ENCODE measurements around the gene NR4A2. TPM values are rescaled to one million over a fixed set of nuclear protein-coding genes. Genes with fewer than 3 reads are reported as not detected.

NR4A2 gene
- total and polyA plus RNA-seq, 2 experiments from 2014 or later = 2.3 to 4.5 TPM

DNA sequence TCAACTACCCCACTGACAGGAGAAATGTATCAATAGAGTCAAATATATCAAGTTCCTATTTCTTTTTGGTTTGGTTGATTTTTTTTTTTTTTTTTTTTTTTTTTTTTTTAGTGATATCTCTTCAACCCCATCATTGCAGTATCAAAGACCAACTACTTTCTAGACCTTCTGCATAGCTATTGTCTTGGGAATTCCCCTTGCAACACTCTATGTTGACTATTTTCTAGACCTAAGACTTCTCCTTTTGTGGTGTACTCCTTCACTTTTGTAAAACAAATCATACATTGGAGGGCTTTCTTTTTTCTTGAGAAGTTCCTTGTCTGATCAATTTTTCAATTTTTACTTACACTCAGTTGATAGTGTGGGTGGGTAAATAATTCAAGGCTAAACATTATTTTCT, 46.5 kb upstream of the NR4A2 start:
- no peak overlapping the region for H3K4me2 ChIP-seq
- no peaks in the 10 kb centered on the region for H3K4me1 ChIP-seq (ENCODE audit: insufficient read depth)
- no peaks in the 10 kb centered on the region for H3K9me3 ChIP-seq (ENCODE audit: low read depth)
- no peak overlapping the region for H2AFZ ChIP-seq
- no peak overlapping the region for H3K27ac ChIP-seq
- no peak for TF ChIP-seq EZH2 (IDR thresholded peaks at IDR 0.05; ENCODE audit: borderline replicate concordance)
- no peak for TF ChIP-seq EZH2phosphoT487 (IDR thresholded peaks at IDR 0.05; ENCODE audit: low read depth, severe bottlenecking, unreplicated experiment)
- TF ChIP-seq, protein P1, sequence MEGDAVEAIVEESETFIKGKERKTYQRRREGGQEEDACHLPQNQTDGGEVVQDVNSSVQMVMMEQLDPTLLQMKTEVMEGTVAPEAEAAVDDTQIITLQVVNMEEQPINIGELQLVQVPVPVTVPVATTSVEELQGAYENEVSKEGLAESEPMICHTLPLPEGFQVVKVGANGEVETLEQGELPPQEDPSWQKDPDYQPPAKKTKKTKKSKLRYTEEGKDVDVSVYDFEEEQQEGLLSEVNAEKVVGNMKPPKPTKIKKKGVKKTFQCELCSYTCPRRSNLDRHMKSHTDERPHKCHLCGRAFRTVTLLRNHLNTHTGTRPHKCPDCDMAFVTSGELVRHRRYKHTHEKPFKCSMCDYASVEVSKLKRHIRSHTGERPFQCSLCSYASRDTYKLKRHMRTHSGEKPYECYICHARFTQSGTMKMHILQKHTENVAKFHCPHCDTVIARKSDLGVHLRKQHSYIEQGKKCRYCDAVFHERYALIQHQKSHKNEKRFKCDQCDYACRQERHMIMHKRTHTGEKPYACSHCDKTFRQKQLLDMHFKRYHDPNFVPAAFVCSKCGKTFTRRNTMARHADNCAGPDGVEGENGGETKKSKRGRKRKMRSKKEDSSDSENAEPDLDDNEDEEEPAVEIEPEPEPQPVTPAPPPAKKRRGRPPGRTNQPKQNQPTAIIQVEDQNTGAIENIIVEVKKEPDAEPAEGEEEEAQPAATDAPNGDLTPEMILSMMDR (IDR thresholded peaks at IDR 0.05; ENCODE audit: poor library complexity) = no peak
- H3K4me3 ChIP-seq = no peak overlapping the region
- DNase-seq (ENCODE audit: low spot score) = no peak
- H3K9me2 ChIP-seq (replicated peaks; ENCODE audit: insufficient read depth) = no peaks in the 10 kb centered on the region
- H4K20me1 ChIP-seq (ENCODE audit: insufficient read depth, poor library complexity, severe bottlenecking) = no peaks in the 10 kb centered on the region
- no peaks in the 10 kb centered on the region for H3K27me3 ChIP-seq
- no peaks in the 10 kb centered on the region for H3K36me3 ChIP-seq (replicated peaks; ENCODE audit: insufficient read depth, low read depth)
- no peaks in the 10 kb centered on the region for H3K79me2 ChIP-seq

DNA sequence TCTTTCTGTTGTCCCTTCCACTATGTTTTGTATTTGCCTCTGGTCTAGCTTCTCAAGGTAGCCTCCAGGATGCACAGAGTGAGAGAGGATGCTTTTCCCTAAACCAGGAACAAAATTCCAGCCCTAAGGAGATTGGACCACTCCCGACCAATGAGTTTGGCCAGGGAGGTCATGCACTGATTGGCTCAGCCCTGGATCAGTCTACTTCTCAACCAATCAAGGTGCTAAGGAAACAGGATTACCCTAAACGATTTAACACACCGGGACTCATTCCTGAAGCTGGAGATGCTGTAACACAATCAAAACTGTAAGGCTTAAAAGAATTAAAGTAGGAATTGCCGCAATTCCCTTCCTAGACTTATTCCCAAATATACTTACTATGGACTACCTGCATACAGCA, 34.2 kb upstream of the NR4A2 start:
- Histone ChIP-seq H3K4me1 (ENCODE audit: insufficient read depth) (no peaks in the 10 kb centered on the region), H3K4me3 (no peak overlapping the region), H3K27me3 (peaks cover under 1% of the 10 kb centered on the region), H3K9me2 (replicated peaks; ENCODE audit: insufficient read depth) (no peaks in the 10 kb centered on the region), H4K20me1 (ENCODE audit: insufficient read depth, poor library complexity, severe bottlenecking) (no peaks in the 10 kb centered on the region), H3K27ac (no peak overlapping the region), H2AFZ (no peak overlapping the region), H3K9me3 (ENCODE audit: low read depth) (no peaks in the 10 kb centered on the region), H3K36me3 (replicated peaks; ENCODE audit: insufficient read depth, low read depth) (no peaks in the 10 kb centered on the region), H3K4me2 (no peak overlapping the region), H3K79me2 (no peaks in the 10 kb centered on the region)
- WGBS (ENCODE audit: low lambda C conversion rate, missing lambda C conversion rate) = 96% methylated on average over 4 of the region's 4 CpGs
- no peak for DNase-seq (ENCODE audit: low spot score)
- TF ChIP-seq, protein P1 (IDR thresholded peaks at IDR 0.05; ENCODE audit: poor library complexity) = no peak
- TF ChIP-seq EZH2phosphoT487 (IDR thresholded peaks at IDR 0.05; ENCODE audit: low read depth, severe bottlenecking, unreplicated experiment) (no peak), EZH2 (IDR thresholded peaks at IDR 0.05; ENCODE audit: borderline replicate concordance) (no peak)

DNA sequence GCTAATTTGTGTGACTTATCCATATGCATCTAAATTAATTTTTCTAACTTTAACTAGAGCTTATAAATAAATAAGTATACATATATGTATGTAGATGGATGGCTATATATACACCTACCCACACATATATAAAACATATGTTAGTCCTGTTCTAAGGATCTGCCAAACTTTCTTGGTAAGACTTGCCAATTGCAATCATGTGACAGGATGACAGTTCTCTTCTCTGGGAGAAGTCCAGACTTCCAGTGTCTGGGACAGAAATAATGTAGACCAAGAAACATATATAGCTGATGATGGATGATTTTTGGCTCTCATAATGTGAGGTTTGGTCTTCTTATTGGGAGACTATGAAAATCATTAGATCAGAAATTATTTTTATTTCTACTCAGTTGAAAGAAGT, 30.6 kb upstream of the NR4A2 start:
- Histone ChIP-seq H3K36me3 (replicated peaks; ENCODE audit: insufficient read depth, low read depth) (no peaks in the 10 kb centered on the region), H3K4me2 (no peak overlapping the region), H3K79me2 (no peaks in the 10 kb centered on the region), H2AFZ (no peak overlapping the region), H3K4me1 (ENCODE audit: insufficient read depth) (no peaks in the 10 kb centered on the region), H4K20me1 (ENCODE audit: insufficient read depth, poor library complexity, severe bottlenecking) (no peaks in the 10 kb centered on the region), H3K4me3 (no peak overlapping the region), H3K27me3 (peaks cover 3% of the 10 kb centered on the region), H3K27ac (no peak overlapping the region), H3K9me2 (replicated peaks; ENCODE audit: insufficient read depth) (no peaks in the 10 kb centered on the region), H3K9me3 (ENCODE audit: low read depth) (no peaks in the 10 kb centered on the region)
- no peak for TF ChIP-seq EZH2 (IDR thresholded peaks at IDR 0.05; ENCODE audit: borderline replicate concordance)
- no peak for TF ChIP-seq EZH2phosphoT487 (IDR thresholded peaks at IDR 0.05; ENCODE audit: low read depth, severe bottlenecking, unreplicated experiment)
- DNase-seq (ENCODE audit: low spot score) = no peak

DNA sequence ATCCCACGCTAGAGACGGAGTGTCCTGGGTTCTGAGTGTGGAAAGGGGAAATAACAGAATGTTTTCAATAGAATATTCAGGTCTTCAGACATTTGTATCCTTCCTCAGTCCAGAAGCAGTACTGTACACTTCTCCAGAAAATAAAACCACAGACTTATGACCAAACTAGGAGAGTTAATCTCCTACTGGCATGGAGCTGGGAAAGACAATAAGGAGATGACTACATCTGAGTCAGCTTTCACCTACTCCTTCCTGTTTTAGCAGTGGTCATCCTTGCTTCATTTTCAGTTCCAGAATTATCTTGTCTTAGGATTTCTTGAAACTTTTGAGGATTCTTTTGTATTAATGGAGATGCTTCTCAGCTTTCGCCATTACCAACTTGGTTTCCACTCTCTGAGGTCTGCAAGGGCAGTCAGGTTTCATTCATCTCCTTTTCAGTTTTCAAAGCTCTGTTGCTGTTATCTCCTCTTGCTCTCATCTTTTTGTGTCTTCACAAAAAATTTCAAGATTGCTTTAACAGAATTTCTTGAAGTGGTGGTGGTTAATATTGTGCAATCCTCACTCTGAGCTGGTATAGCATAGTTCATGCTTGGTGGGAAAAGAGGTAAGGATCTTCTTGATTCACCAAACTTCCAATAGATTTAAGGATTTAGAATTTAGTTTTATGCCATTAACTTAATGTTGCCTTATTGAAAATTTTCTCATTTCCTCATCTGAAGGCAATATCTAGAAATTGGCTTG, 23.7 kb upstream of the NR4A2 start:
- DNase-seq (ENCODE audit: low spot score) = no peak
- Histone ChIP-seq H3K9me2 (replicated peaks; ENCODE audit: insufficient read depth) (no peaks in the 10 kb centered on the region), H2AFZ (no peak overlapping the region), H3K36me3 (replicated peaks; ENCODE audit: insufficient read depth, low read depth) (no peaks in the 10 kb centered on the region), H3K27me3 (no peaks in the 10 kb centered on the region), H3K9me3 (ENCODE audit: low read depth) (no peaks in the 10 kb centered on the region), H4K20me1 (ENCODE audit: insufficient read depth, poor library complexity, severe bottlenecking) (no peaks in the 10 kb centered on the region), H3K79me2 (no peaks in the 10 kb centered on the region), H3K27ac (no peak overlapping the region), H3K4me2 (no peak overlapping the region), H3K4me3 (no peak overlapping the region), H3K4me1 (ENCODE audit: insufficient read depth) (no peaks in the 10 kb centered on the region)
- TF ChIP-seq, protein P1 (IDR thresholded peaks at IDR 0.05; ENCODE audit: poor library complexity) = no peak
- TF ChIP-seq EZH2phosphoT487 (IDR thresholded peaks at IDR 0.05; ENCODE audit: low read depth, severe bottlenecking, unreplicated experiment) (no peak), EZH2 (IDR thresholded peaks at IDR 0.05; ENCODE audit: borderline replicate concordance) (no peak)
- 97% methylated on average over 3 of the region's 3 CpGs for WGBS (ENCODE audit: low lambda C conversion rate, missing lambda C conversion rate)

All from hepatocyte (in vitro differentiated cells).